NCI-H2081 treated with DMSO at 0.1 percent for 48 hours (cell line): Measurements from ENCODE around the gene RPRM.
"Not testable (repeated sequence)": the region's sequence is repeated elsewhere in the genome, so short reads cannot be mapped to it uniquely, and the experiment has no call there.

Experiments
- DNase-seq: peaks from one replicate; lab custom pipeline; 2025; lab: John Stamatoyannopoulos, UW

The RPRM gene

GRCh38 chr2:153455861-153456260 is 22.7 kb downstream of the RPRM start:
- no peak for DNase-seq

- no peak for DNase-seq
These were observed 23.2 kb downstream of the RPRM start for GRCh38 chr2:153455403-153455802.

DNA sequence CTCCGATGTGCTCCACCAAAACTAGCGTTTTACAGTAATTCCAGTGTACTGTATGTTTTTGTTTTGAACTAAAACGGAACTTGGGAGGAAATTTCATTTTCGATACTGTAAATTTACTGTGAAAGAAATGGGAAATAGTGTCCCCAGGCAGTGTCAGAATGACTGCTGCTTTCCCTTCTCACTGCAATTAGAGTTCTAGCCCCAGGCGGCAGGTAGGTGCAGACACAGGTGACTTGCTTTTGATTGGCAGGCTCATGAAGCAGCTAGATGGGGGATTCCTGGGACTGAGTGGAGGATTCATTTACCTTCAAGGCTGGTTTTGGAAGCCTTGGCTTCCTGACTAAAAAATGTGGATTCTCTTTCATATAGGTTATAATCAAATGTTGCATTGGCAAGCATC is 27.0 kb downstream of the RPRM start:
- DNase-seq, result no peak

DNA sequence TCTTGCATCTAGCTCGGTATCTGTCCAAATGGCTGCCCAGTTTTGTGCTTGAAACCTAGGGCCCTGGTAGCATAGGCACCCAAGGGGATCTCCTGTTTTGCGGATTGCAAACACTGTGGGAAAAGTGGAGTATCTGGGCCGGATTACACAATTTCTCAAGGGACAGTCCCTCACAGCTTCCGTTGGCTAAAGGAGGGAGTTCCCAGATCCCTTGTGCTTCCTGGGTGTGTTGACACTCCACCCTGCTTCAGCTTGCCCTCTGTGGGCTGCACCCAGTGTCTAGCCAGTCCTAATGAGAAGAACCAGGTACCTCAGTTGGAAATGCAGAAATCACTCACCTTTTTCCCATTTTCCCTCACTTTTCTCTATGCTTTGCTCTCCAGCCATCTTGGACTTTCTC is 35.5 kb downstream of the RPRM start:
- no peak for DNase-seq

GRCh38 chr2:153442616-153443015 is 35.9 kb downstream of the RPRM start:
- DNase-seq, result not testable (repeated sequence)

DNA sequence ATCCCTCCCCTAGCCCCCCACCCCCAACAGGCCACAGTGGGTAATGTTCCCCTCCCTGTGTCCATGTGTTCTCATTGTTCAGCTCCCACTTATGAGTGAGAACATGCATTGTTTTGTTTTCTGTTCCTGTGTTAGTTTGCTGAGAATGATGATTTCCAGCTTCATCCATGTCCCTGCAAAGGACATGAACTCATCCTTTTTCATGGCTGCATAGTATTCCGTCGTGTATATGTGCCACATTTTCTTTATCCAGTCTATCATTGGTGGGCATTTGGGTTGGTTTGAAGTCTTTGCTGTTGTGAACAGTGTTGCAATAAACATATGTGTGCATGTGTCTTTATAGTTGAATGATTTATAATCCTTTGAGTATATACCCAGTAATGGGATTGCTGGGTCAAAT is 38.5 kb downstream of the RPRM start:
- not testable (repeated sequence) for DNase-seq

GRCh38 chr2:153433403-153433802 is 45.2 kb downstream of the RPRM start:
- DNase-seq, result no peak

DNA sequence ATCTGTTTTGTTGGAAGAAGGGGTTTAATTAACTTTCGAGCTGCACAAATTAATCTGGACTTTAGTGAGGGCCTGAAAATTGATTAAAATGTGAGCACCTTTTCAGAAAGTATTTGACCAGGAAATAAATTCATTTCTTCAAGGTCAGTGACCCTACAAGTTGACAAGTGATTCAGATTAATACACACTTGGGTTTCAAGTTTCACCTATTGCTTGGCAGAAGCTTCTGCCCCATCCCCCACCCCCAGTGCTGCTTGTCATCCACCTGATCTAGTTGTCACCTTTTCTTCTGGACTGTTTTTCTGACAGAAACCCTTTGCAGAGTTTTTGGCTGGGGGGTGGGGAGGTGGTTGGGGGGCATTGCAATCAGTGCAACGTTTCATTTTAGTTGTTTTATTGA is 46.2 kb downstream of the RPRM start:
- no peak for DNase-seq

- DNase-seq, result no peak
These were observed 47.4 kb downstream of the RPRM start for GRCh38 chr2:153431114-153431513.
